NCI-H748 (cell line): Measurements from ENCODE around the gene MRPS24.
A peak's percentile ranks its signal among the peaks of the same experiment; 100 is the strongest.
"Not testable (repeated sequence)": the region's sequence is repeated elsewhere in the genome, so short reads cannot be mapped to it uniquely, and the experiment has no call there.

Experiments
- DNase-seq: peaks from one replicate; lab custom pipeline; 2025; ENCODE audit not compliant: unreplicated experiment; lab: John Stamatoyannopoulos, UW

Gene MRPS24

DNA sequence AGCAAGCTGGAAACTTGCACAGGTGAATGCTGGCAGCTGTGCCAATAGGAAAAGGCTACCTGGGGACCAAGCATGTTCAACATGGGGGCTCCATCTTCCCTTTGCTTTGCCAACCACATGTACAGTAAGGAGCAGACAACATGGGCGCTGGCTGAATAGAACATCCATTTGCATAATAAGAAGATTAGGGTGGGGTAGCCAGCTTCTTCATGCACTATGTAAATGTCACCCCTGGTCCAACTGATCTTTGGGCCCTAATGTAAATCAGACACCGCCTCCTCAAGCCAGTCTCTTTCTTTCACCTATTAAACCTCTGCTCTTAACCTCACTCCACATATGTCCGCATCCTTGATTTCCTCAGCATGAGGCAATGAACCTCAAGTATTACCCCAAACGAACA is 26.0 kb downstream of the MRPS24 start:
- no peak for DNase-seq

DNA sequence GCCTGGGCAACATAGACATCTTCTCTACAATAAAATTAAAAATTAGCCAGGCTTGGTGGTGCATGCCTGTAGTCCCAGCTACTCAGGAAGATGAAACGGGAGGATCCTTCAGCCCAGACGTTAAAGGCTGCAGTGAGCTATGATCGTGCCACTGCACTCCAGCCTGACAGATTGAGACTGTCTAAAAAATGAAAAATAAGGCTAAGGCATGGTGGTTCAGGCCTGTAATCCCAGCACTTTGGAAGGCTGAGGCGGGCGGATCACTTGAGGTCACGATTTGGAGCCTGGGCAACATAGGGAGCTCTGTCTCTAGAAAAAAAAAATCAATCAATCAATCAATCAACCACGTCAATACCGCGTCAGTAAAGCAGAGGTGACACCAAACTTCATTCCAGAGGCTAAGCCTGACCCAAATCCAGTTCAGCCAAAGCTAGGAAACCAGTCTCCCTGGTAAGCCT is 31.1 kb downstream of the MRPS24 start:
- DNase-seq = no peak

DNA sequence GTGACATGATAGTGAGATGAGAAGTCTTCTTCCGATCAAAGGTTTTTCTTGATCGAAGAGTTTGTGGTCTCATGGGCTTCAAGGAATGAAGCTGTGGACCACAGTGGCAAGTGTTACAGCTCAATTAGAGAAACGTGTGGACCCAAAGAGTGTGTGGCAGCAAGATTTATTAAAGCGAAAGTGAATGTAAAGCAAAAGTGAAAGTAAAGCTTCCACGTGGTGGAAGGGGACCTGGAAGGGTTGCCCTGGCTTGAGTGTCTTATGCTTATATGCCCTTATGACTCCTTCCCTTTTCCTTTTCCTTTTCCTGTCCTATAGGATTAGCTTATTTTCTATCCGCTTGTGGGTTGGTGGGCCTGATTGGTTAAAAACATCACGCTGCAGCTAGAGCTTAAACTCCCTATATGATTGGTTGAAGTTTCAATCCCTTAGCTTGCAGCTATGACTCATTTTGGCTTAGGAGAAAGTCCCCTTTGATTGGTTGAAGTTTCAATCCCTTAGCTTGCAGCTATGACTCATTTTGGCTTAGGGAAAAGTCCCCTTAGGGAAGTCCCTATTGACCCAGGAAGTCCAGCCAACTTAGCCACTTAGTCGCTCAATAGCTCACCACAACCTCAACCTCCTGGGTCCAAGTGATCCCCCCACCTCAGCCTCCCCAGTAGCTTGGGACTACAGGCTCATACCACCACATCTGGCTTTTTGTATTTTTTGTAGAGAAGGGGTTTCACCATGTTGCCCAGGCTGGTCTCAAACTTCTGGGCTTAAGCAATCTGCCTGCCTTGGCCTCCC is 34.7 kb downstream of the MRPS24 start:
- peak; percentile 23 for DNase-seq

DNA sequence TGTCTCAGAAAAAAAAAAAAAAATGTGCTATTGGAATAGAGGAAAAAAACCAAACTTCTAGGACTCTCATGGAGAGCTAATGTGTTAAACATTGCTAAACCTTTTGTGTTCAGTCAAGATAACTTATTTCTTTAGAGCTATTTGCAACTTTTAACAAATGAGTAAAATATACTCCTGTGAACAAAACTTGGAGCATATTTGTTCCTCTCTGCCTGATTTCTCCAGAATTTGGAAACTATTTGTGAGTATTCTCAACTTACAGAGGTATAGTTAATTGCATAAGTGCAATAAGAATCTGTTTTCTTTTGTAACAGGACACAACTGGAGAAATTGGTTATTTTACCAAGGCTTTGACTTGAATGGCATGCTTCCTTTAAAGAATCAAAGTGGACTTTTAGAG is 38.4 kb downstream of the MRPS24 start:
- not testable (repeated sequence) for DNase-seq

DNA sequence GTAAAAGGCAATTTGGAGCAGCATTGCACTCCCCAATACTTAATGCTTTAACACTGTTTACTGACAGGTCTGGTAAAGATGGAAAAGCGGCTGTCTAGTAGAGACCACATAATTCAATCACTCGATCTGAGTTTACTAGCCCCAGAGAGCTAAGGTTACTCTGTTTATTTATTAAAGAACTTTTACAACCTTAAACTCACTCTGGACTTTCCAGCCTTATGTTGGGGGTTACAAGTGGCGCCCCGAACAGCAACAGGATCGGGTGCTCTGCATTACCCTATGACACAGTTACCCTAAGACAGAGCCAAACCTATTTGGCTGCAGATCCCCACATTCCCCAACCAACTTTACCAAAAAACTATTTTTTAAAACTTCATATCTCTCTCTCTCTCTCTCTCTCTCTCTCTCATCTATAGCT is 43.9 kb downstream of the MRPS24 start:
- no peak for DNase-seq

DNA sequence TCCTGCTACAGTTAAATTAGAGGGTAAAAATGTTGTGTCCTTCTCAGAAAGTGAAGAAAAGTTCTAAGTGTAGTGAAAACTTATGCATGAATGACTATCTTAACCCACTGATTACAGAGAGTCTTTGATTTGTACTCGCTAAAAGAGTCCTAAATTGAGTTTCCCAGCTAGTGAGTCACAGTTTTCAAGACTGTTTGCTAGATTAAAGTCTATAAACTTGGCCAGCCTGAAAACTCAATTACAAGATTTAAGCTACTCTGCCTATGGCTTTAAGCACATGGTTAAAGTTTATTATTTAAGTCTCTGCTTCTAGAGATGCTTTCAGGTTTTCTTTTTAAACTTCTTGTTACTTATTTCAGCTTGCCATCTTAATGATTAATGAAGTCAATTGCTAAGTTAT is 44.4 kb downstream of the MRPS24 start:
- DNase-seq = no peak

DNA sequence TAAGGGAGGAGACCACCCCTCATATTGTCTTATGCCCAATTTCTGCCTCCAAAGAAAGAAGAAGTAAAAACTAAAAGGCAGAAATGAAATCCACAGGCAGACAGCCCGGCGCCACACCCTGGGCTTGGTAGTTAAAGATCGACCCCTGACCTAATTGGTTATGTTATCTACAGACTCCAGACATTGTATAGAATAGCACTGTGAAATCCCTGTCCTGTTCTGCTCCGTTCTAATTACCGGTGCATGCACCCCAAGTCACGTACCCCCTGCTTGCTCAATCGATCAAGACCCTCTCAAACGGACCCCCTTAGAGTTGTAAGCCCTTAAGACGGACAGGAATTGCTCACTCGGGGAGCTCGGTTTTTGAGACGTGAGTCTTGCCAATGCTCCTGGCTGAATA is 44.8 kb downstream of the MRPS24 start:
- DNase-seq = not testable (repeated sequence)

DNA sequence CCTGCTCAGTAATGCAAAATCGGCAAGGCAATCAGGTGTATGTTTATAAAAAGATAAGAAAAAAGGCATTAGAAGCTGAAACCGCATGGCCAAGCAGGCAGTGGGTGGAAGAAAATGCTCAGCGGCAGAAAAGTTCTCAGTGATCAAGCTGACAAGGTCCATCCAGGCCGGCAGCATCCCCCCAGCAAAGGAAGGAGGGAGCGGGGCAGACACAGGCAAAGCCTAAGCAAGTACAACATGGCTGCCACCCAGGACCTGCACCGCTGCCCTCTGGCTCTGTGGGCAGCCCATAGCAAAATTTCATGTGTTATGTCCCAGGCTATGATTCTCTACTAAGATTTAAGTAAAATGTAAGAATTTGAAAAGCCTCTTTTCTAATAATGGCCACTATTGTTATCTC is 45.4 kb downstream of the MRPS24 start:
- DNase-seq = no peak

DNA sequence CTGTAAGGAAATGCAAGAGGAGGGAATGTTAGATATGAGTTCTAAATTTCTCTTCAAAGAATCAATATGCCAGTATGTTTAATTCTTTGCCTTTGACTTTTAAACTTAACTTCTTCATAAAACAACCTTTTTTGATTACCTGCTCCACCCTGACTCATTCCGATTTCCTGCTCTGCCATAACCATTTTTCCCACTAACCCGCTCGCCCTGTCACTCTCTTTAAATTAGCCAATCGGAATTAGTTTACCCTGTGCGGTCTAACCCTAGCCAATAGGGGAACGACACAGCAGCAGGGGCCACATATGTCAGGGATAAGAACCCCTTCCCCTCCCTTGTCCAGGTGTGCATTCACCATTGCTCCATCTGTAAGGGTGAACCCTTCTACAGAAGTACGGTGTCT is 45.9 kb downstream of the MRPS24 start:
- DNase-seq = not testable (repeated sequence)
